H9 (cell line): ENCODE results near the gene ARHGAP25. TPM values are rescaled to one million over a fixed set of nuclear protein-coding genes. Genes with fewer than 3 reads are reported as not detected.

Experiments
- DNase-seq: peaks from one replicate; pipeline ENCODE4 v3.0.0-alpha.2; 2017
- H2AFZ ChIP-seq: one replicate; pipeline ENCODE4 v1.6.1; 2013; ENCODE audit warnings: mild to moderate bottlenecking, low read length, control low read depth, moderate library complexity
- H2AK5ac ChIP-seq: 2 replicates; pipeline ENCODE4 v1.6.1; 2013; ENCODE audit warnings: low read length, control low read depth, mixed read lengths; ENCODE audit not compliant: insufficient read length
- H2BK120ac ChIP-seq: one replicate; pipeline ENCODE4 v1.6.1; 2013; ENCODE audit warnings: low read depth, mild to moderate bottlenecking, low read length, control low read depth, inconsistent platforms; ENCODE audit not compliant: poor library complexity, severe bottlenecking
- H2BK12ac ChIP-seq: 2 replicates; pipeline ENCODE4 v1.6.1; 2013; ENCODE audit warnings: low read length, control low read depth, mixed read lengths, low read depth; ENCODE audit not compliant: insufficient read length
- H2BK15ac ChIP-seq: 2 replicates; pipeline ENCODE4 v1.6.1; 2013; ENCODE audit warnings: low read depth, low read length, control low read depth
- H2BK20ac ChIP-seq: one replicate; pipeline ENCODE4 v1.6.1; 2013; ENCODE audit warnings: low read depth, mild to moderate bottlenecking, low read length, control low read depth, inconsistent platforms; ENCODE audit not compliant: poor library complexity, severe bottlenecking
- H2BK5ac ChIP-seq: 2 replicates; pipeline ENCODE4 v1.6.1; 2013; ENCODE audit warnings: low read length, control low read depth, mixed read lengths; ENCODE audit not compliant: insufficient read length
- H3K14ac ChIP-seq: 2 replicates; pipeline ENCODE4 v1.6.1; 2013; ENCODE audit warnings: low read length, control low read depth; ENCODE audit not compliant: insufficient read depth
- H3K18ac ChIP-seq: 2 replicates; pipeline ENCODE4 v1.6.1; 2013; ENCODE audit warnings: low read depth, mild to moderate bottlenecking, mixed read lengths, low read length, control low read depth; ENCODE audit not compliant: insufficient read length
- H3K23ac ChIP-seq: 2 replicates; pipeline ENCODE4 v1.6.1; 2013; ENCODE audit warnings: low read length, control low read depth, mixed read lengths, low read depth; ENCODE audit not compliant: insufficient read length
- H3K23me2 ChIP-seq: 2 replicates; pipeline ENCODE4 v1.6.1; 2013; ENCODE audit warnings: low read depth, mild to moderate bottlenecking, mixed read lengths, low read length, control low read depth; ENCODE audit not compliant: insufficient read length, poor library complexity, severe bottlenecking
- H3K27ac ChIP-seq: 2 replicates; pipeline ENCODE4 v1.5.1; 2013; ENCODE audit warnings: low read length, control low read depth, mixed read lengths, low read depth; ENCODE audit not compliant: insufficient read length
- H3K27me3 ChIP-seq: 2 replicates; pipeline ENCODE4 v1.6.1; 2013; ENCODE audit warnings: low read length, control low read depth, inconsistent platforms; ENCODE audit not compliant: insufficient read depth
- H3K4ac ChIP-seq: 2 replicates; pipeline ENCODE4 v1.6.1; 2013; ENCODE audit warnings: low read depth, mild to moderate bottlenecking, control low read depth, inconsistent platforms, low read length, moderate library complexity
- H3K4me1 ChIP-seq: 2 replicates; pipeline ENCODE4 v1.6.1; 2013; ENCODE audit warnings: low read length, control low read depth, inconsistent platforms; ENCODE audit not compliant: insufficient read depth
- H3K4me2 ChIP-seq: 2 replicates; pipeline ENCODE4 v1.6.1; 2013; ENCODE audit warnings: low read length, control low read depth, mixed read lengths; ENCODE audit not compliant: insufficient read length, insufficient read depth
- H3K56ac ChIP-seq: 2 replicates; pipeline ENCODE4 v1.6.1; 2013; ENCODE audit warnings: low read depth, mild to moderate bottlenecking, mixed read lengths, low read length, control low read depth; ENCODE audit not compliant: insufficient read length
- H3K79me1 ChIP-seq: 2 replicates; pipeline ENCODE4 v1.6.1; 2013; ENCODE audit warnings: low read depth, mild to moderate bottlenecking, moderate library complexity, low read length, control low read depth, inconsistent platforms; ENCODE audit not compliant: insufficient read depth, poor library complexity, severe bottlenecking
- H3K79me2 ChIP-seq: 2 replicates; pipeline ENCODE4 v1.6.1; 2013; ENCODE audit warnings: low read length, control low read depth, inconsistent platforms; ENCODE audit not compliant: insufficient read depth
- H3K9ac ChIP-seq: 2 replicates; pipeline ENCODE4 v1.6.1; 2013; ENCODE audit warnings: low read length, control low read depth, mixed read lengths; ENCODE audit not compliant: insufficient read length; ENCODE audit errors: extremely low read depth
- H3K9me3 ChIP-seq: one replicate; pipeline ENCODE4 v1.6.1; 2013; ENCODE audit warnings: low read depth, low read length, inconsistent platforms; ENCODE audit not compliant: control insufficient read depth
- H3T11ph ChIP-seq: one replicate; pipeline ENCODE4 v1.6.1; 2013; ENCODE audit warnings: mild to moderate bottlenecking, low read length, control low read depth, inconsistent platforms
- H4K20me1 ChIP-seq: one replicate; pipeline ENCODE4 v1.6.1; 2013; ENCODE audit not compliant: control insufficient read depth, insufficient read length, insufficient read depth
- H4K5ac ChIP-seq: 2 replicates; pipeline ENCODE4 v1.6.1; 2013; ENCODE audit warnings: low read depth, mild to moderate bottlenecking, mixed read lengths, low read length, control low read depth; ENCODE audit not compliant: insufficient read length
- H4K8ac ChIP-seq: replicated peaks from 2 replicates; pipeline ENCODE4 v1.6.1; 2013; ENCODE audit warnings: low read length, control low read depth, mixed read lengths, low read depth; ENCODE audit not compliant: insufficient read length
- H4K91ac ChIP-seq: 2 replicates; pipeline ENCODE4 v1.6.1; 2013; ENCODE audit warnings: low read depth, mild to moderate bottlenecking, moderate library complexity, mixed read lengths, low read length, control low read depth; ENCODE audit not compliant: insufficient read length
- H3K27ac Mint-ChIP-seq, 3 experiments: 2 replicates in 2 of 3; 3 replicates in 1 of 3; pipeline ENCODE4 v1.8.0; 2020 to 2021; ENCODE audit warnings: mixed read lengths in 3 of 3, mild to moderate bottlenecking in 1 of 3, moderate library complexity in 1 of 3
- H3K27me3 Mint-ChIP-seq: 2 replicates; pipeline ENCODE4 v1.8.0; 2021; ENCODE audit warnings: low read depth, mild to moderate bottlenecking, moderate library complexity, mixed read lengths
- H3K36me3 Mint-ChIP-seq, 3 experiments: 2 replicates in 2 of 3; 3 replicates in 1 of 3; pipeline ENCODE4 v1.8.0; 2020 to 2021; ENCODE audit warnings: low read depth in 3 of 3, mixed read lengths in 3 of 3; ENCODE audit not compliant: insufficient read depth in 1 of 3
- H3K4me1 Mint-ChIP-seq, 2 experiments: 2 replicates each; pipeline ENCODE4 v1.8.0; 2020; ENCODE audit warnings: mixed read lengths in 2 of 2
- H3K4me3 Mint-ChIP-seq, 2 experiments: 2 replicates in 1 of 2; 3 replicates in 1 of 2; pipeline ENCODE4 v1.8.0; 2020 to 2021; ENCODE audit warnings: mild to moderate bottlenecking in 2 of 2, mixed read lengths in 2 of 2, moderate library complexity in 1 of 2
- H3K9me3 Mint-ChIP-seq, 2 experiments: 2 replicates in 1 of 2; 3 replicates in 1 of 2; pipeline ENCODE4 v1.8.0; 2020; ENCODE audit warnings: mild to moderate bottlenecking in 2 of 2, mixed read lengths in 2 of 2, moderate library complexity in 1 of 2
- CTCF ChIP-seq: fragments of 200-600 bp; sonication (generic); conservative IDR thresholded peaks from 3 replicates; pipeline ENCODE4 v1.8.0; 2021; ENCODE audit warnings: antibody characterized with exemption, mild to moderate bottlenecking
- WGBS: extraction: QIAGEN DNeasy Blood & Tissue Kit; methylation state at CpG from one replicate; pipeline ENCODE4 v1.1.7; 2013; ENCODE audit warnings: missing lambda C conversion rate, low lambda C conversion rate, mixed read lengths; ENCODE audit not compliant: insufficient read length; ENCODE audit errors: extremely low coverage; 5-methylcytosine and 5-hydroxymethylcytosine counted together
- total RNA-seq: library from RNA; stranded (reverse); gene quantifications from 2 replicates; pipeline ENCODE4 v1.2.1, GENCODE V29; 2021

ARHGAP25 gene
- total RNA-seq, 1 experiment from 2014 or later, result 1.3 TPM

GRCh38 chr2:68809324-68810240 is 75.0 kb downstream of the ARHGAP25 start:
- no peak overlapping the region for H3K27ac ChIP-seq
- no peak overlapping the region for H4K91ac ChIP-seq
- no peak overlapping the region for H2AK5ac ChIP-seq
- no peak overlapping the region for H2AFZ ChIP-seq
- H3K4me2 ChIP-seq, result no peak overlapping the region
- no peak overlapping the region for H3K9ac ChIP-seq
- no CpG with 5 or more reads among the region's 2 CpGs for WGBS
- no peak overlapping the region for H3K56ac ChIP-seq
- no peak overlapping the region for H2BK15ac ChIP-seq
- Mint-ChIP-seq H3K4me1 (no peaks in the 10 kb centered on the region), H3K27ac (no peak overlapping the region), H3K27me3 (peaks cover 2% of the 10 kb centered on the region; the same call in 1 of the 2 replicates), H3K9me3 (no peaks in the 10 kb centered on the region), H3K36me3 (no peaks in the 10 kb centered on the region), H3K4me3 (no peak overlapping the region)
- no peaks in the 10 kb centered on the region for H4K20me1 ChIP-seq
- H3K4ac ChIP-seq, result no peak overlapping the region
- no peak overlapping the region for H4K5ac ChIP-seq
- no peaks in the 10 kb centered on the region for H3K23me2 ChIP-seq
- H3K14ac ChIP-seq, result no peak overlapping the region
- H4K8ac ChIP-seq, result no peak overlapping the region
- no peak overlapping the region for H3T11ph ChIP-seq
- no peaks in the 10 kb centered on the region for H3K27me3 ChIP-seq
- H3K79me1 ChIP-seq, result no peaks in the 10 kb centered on the region
- TF ChIP-seq CTCF, result no peak
- no peak overlapping the region for H2BK120ac ChIP-seq
- H3K23ac ChIP-seq, result no peak overlapping the region
- H2BK20ac ChIP-seq, result no peak overlapping the region
- no peaks in the 10 kb centered on the region for H3K9me3 ChIP-seq
- H2BK5ac ChIP-seq, result no peak overlapping the region
- no peak for DNase-seq
- H3K18ac ChIP-seq, result no peak overlapping the region
- H3K4me1 ChIP-seq, result no peaks in the 10 kb centered on the region
- no peaks in the 10 kb centered on the region for H3K79me2 ChIP-seq
- no peak overlapping the region for H2BK12ac ChIP-seq
